Esophagus (tissue), 2 donors: ENCODE results near the gene AHDC1. TPM values are rescaled to one million over a fixed set of nuclear protein-coding genes. Genes with fewer than 3 reads are reported as not detected.

Experiments
- H3K27ac ChIP-seq, 2 donors: one replicate each; pipeline ENCODE4 v1.5.1; 2013; ENCODE audit warnings: low read depth in 2 of 2, mild to moderate bottlenecking in 2 of 2, inconsistent platforms in 1 of 2, low read length in 1 of 2, moderate library complexity in 1 of 2
- H3K27me3 ChIP-seq, 2 donors: one replicate each; pipeline ENCODE4 v1.6.1; 2013; ENCODE audit warnings: low read length in 2 of 2, control low read depth in 1 of 2, mild to moderate bottlenecking in 1 of 2; ENCODE audit not compliant: insufficient read depth in 2 of 2, control insufficient read depth in 1 of 2
- H3K36me3 ChIP-seq, 2 donors: one replicate each; pipeline ENCODE4 v1.6.1; 2013; ENCODE audit warnings: low read length in 1 of 2; ENCODE audit not compliant: control insufficient read depth in 2 of 2, insufficient read depth in 2 of 2
- H3K4me1 ChIP-seq, 2 donors: one replicate each; pipeline ENCODE4 v1.6.1; 2013; ENCODE audit warnings: low read length in 1 of 2; ENCODE audit not compliant: control insufficient read depth in 2 of 2, insufficient read depth in 2 of 2
- H3K4me3 ChIP-seq, 2 donors: one replicate each; pipeline ENCODE4 v1.5.1; 2013; ENCODE audit warnings: low read length in 2 of 2, mild to moderate bottlenecking in 2 of 2, low read depth in 1 of 2, moderate library complexity in 1 of 2
- H3K9me3 ChIP-seq, 2 donors: one replicate each; pipeline ENCODE4 v1.6.1; 2013; ENCODE audit warnings: mild to moderate bottlenecking in 2 of 2, low read depth in 1 of 2, low read length in 1 of 2, moderate library complexity in 1 of 2; ENCODE audit not compliant: control insufficient read depth in 2 of 2, insufficient read depth in 1 of 2
- WGBS, 2 donors: extraction: QIAGEN DNeasy Blood & Tissue Kit; methylation state at CpG; one replicate each; pipeline ENCODE4 v1.1.7; 2013; 5-methylcytosine and 5-hydroxymethylcytosine counted together
- polyA plus RNA-seq, 2 donors: library from polyadenylated mRNA; stranded (reverse); fragments of 200-250 nt; gene quantifications; one replicate each; pipeline ENCODE4 v1.2.3, GENCODE V29; 2013
- donor health status: healthy with polysubstance abuse.
- donor health status: Bipolar disorder and iron deficiency.

Gene AHDC1
- polyA plus RNA-seq, 2 donors: 24.7 to 58.4 TPM

- Histone ChIP-seq H3K27ac (peak overlapping the region; percentile 93 to 94), H3K4me1 (peaks cover 38 to 83% of the 10 kb centered on the region in 2 donors), H3K27me3 (no peaks in the 10 kb centered on the region), H3K36me3 (peaks cover 0 to 5% of the 10 kb centered on the region in 2 donors), H3K9me3 (no peaks in the 10 kb centered on the region), H3K4me3 (peak overlapping the region in 1 of 2 donors; percentile 0)
- 47 to 55% methylated on average over 3 of the region's 3 CpGs for WGBS, 2 donors
These were observed 34.9 kb downstream of the AHDC1 start for GRCh38 chr1:27569088-27569460.

- Histone ChIP-seq H3K27ac (peak overlapping the region; percentile 93 to 94), H3K4me3 (peak overlapping the region; percentile 0 to 23), H3K36me3 (peaks cover 0 to 5% of the 10 kb centered on the region in 2 donors), H3K27me3 (no peaks in the 10 kb centered on the region), H3K9me3 (no peaks in the 10 kb centered on the region), H3K4me1 (peaks cover 39 to 85% of the 10 kb centered on the region in 2 donors)
- 2% methylated on average over 41 to 65 of the region's 65 CpGs for WGBS, 2 donors
These were observed 35.5 kb downstream of the AHDC1 start for GRCh38 chr1:27568300-27569087.

- WGBS, 2 donors: 58 to 65% methylated on average over 8 of the region's 8 CpGs
- peaks cover 40 to 85% of the 10 kb centered on the region in 2 donors for H3K4me1 ChIP-seq
- no peaks in the 10 kb centered on the region for H3K9me3 ChIP-seq
- H3K27me3 ChIP-seq: no peaks in the 10 kb centered on the region
- H3K4me3 ChIP-seq: no peak overlapping the region
- peaks cover 0 to 5% of the 10 kb centered on the region in 2 donors for H3K36me3 ChIP-seq
- H3K27ac ChIP-seq: peak overlapping the region; percentile 52 to 94
These were observed 36.0 kb downstream of the AHDC1 start for GRCh38 chr1:27567971-27568299.

- Histone ChIP-seq H3K4me3 (no peak overlapping the region), H3K9me3 (no peaks in the 10 kb centered on the region), H3K36me3 (peaks cover 0 to 5% of the 10 kb centered on the region in 2 donors), H3K4me1 (peaks cover 34 to 83% of the 10 kb centered on the region in 2 donors), H3K27me3 (no peaks in the 10 kb centered on the region), H3K27ac (peak overlapping the region; percentile 56 to 94)
- WGBS, 2 donors: 48 to 49% methylated on average over 15 of the region's 15 CpGs
These were observed 36.8 kb downstream of the AHDC1 start for GRCh38 chr1:27567146-27567526.

GRCh38 chr1:27566462-27567145 lies 37.3 kb downstream of the AHDC1 start:
- peak overlapping the region; percentile 56 to 94 for H3K27ac ChIP-seq
- H3K27me3 ChIP-seq: no peaks in the 10 kb centered on the region
- peaks cover 0 to 5% of the 10 kb centered on the region in 2 donors for H3K36me3 ChIP-seq
- 42 to 51% methylated on average over 13 of the region's 13 CpGs for WGBS, 2 donors
- no peak overlapping the region for H3K4me3 ChIP-seq
- no peaks in the 10 kb centered on the region for H3K9me3 ChIP-seq
- H3K4me1 ChIP-seq: peaks cover 34 to 82% of the 10 kb centered on the region in 2 donors

- Histone ChIP-seq H3K9me3 (no peaks in the 10 kb centered on the region), H3K4me3 (no peak overlapping the region), H3K36me3 (peaks cover 0 to 5% of the 10 kb centered on the region in 2 donors), H3K27ac (peak overlapping the region; percentile 71 to 94), H3K4me1 (peaks cover 34 to 84% of the 10 kb centered on the region in 2 donors), H3K27me3 (no peaks in the 10 kb centered on the region)
- WGBS, 2 donors: 60 to 62% methylated on average over 26 of the region's 26 CpGs
These were observed 39.0 kb downstream of the AHDC1 start for GRCh38 chr1:27564710-27565649.

- H3K36me3 ChIP-seq: peaks cover 0 to 5% of the 10 kb centered on the region in 2 donors
- H3K27me3 ChIP-seq: no peaks in the 10 kb centered on the region
- H3K27ac ChIP-seq: peak overlapping the region; percentile 71 to 83
- no peaks in the 10 kb centered on the region for H3K9me3 ChIP-seq
- peaks cover 34 to 78% of the 10 kb centered on the region in 2 donors for H3K4me1 ChIP-seq
- 43 to 56% methylated on average over 10 of the region's 10 CpGs for WGBS, 2 donors
- H3K4me3 ChIP-seq: no peak overlapping the region
These were observed 40.1 kb downstream of the AHDC1 start for GRCh38 chr1:27563591-27564471.

GRCh38 chr1:27563341-27563590 lies 40.7 kb downstream of the AHDC1 start:
- H3K27ac ChIP-seq: peak overlapping the region; percentile 71 to 83
- WGBS, 2 donors: 42 to 45% methylated on average over 4 of the region's 4 CpGs
- H3K4me1 ChIP-seq: peaks cover 37 to 82% of the 10 kb centered on the region in 2 donors
- no peaks in the 10 kb centered on the region for H3K9me3 ChIP-seq
- no peaks in the 10 kb centered on the region for H3K27me3 ChIP-seq
- H3K36me3 ChIP-seq: peaks cover 0 to 9% of the 10 kb centered on the region in 2 donors
- H3K4me3 ChIP-seq: no peak overlapping the region
